Ascending aorta (tissue), 2 donors: ENCODE measurements around the gene LGI1. TPM values are rescaled to one million over a fixed set of nuclear protein-coding genes. Genes with fewer than 3 reads are reported as not detected.

Experiments used
- DNase-seq, 2 donors: peaks; one replicate each; pipeline ENCODE4 v3.0.0-alpha.2; 2019; ENCODE audit warnings: low spot score in 2 of 2
- H3K27ac ChIP-seq, 2 donors: fragments of 200-600 bp; sonication (generic); one replicate each; pipeline ENCODE4 v1.5.1; 2016 to 2017; ENCODE audit warnings: mild to moderate bottlenecking in 1 of 2
- H3K27me3 ChIP-seq: fragments of 200-600 bp; sonication (generic); one replicate; pipeline ENCODE4 v1.5.1; 2017
- H3K36me3 ChIP-seq, 2 donors: fragments of 200-600 bp; sonication (generic); one replicate each; pipeline ENCODE4 v1.5.1; 2016
- H3K4me1 ChIP-seq, 2 donors: fragments of 200-600 bp; sonication (generic); one replicate each; pipeline ENCODE4 v1.5.1; 2016 to 2017; ENCODE audit warnings: mild to moderate bottlenecking in 1 of 2
- H3K4me3 ChIP-seq, 2 donors: fragments of 200-600 bp; sonication (generic); one replicate each; pipeline ENCODE4 v1.5.1; 2016 to 2017; ENCODE audit warnings: mild to moderate bottlenecking in 1 of 2
- H3K9me3 ChIP-seq, 2 donors: fragments of 200-600 bp; sonication (generic); one replicate each; pipeline ENCODE4 v1.5.1; 2016
- intact Hi-C: fragments of 100-400 bp; cut with DNase I; formaldehyde crosslinking; loops from one replicate; pipeline ENCODE4 v1.15.1; 2023
- total RNA-seq: library from RNA; depleted of rRNA; stranded (reverse); fragments of >200 nt; gene quantifications from one replicate; pipeline ENCODE4 v1.1.0, GENCODE V29; 2016
- TF ChIP-seq, protein P1 (sequence below), 3 experiments: fragments of 200-600 bp in 2 of 3; fragments of 450-650 bp in 1 of 3; sonication (generic) in 2 of 3; IDR thresholded peaks; one replicate each; pipeline ENCODE4 v1.5.1; 2016 to 2019; ENCODE audit warnings: antibody characterized with exemption in 3 of 3, mild to moderate bottlenecking in 1 of 3, moderate library complexity in 1 of 3

The LGI1 gene
- total RNA-seq, 1 donor from 2014 or later = not detected

DNA sequence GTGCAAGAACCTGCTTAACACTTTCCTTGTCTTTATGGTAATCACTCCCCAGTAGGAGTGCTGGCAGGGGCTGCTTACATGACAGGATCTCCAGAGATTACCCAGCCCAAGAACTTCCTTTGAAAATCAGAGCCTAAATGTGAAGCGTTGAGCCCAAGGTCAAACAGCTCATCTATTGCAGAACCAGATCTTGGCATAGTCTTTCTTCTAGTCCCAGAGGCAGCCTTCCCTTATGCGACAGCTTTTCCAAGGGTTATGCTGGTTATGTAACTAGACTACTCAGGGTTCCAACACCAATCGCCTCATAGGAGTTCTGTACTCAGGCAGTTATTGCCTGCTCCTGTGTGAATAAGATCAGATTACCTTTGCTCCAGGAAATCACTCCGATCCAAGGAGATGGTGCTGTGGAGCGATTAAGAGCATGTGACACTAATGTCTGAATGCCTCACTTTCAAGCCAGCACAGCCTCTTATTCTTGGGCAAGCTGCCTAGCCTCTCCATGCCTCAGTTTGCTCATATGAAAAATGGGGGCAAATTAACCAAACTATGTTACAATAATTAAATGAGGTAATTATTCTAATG lies 8.4 kb upstream of the LGI1 start:
- H3K4me3 ChIP-seq = no peak overlapping the region
- no peaks in the 10 kb centered on the region for H3K27me3 ChIP-seq
- peaks cover 0 to 7% of the 10 kb centered on the region in 2 donors for H3K4me1 ChIP-seq
- H3K36me3 ChIP-seq = no peaks in the 10 kb centered on the region
- H3K27ac ChIP-seq = no peak overlapping the region
- no peaks in the 10 kb centered on the region for H3K9me3 ChIP-seq
- TF ChIP-seq, protein P1, sequence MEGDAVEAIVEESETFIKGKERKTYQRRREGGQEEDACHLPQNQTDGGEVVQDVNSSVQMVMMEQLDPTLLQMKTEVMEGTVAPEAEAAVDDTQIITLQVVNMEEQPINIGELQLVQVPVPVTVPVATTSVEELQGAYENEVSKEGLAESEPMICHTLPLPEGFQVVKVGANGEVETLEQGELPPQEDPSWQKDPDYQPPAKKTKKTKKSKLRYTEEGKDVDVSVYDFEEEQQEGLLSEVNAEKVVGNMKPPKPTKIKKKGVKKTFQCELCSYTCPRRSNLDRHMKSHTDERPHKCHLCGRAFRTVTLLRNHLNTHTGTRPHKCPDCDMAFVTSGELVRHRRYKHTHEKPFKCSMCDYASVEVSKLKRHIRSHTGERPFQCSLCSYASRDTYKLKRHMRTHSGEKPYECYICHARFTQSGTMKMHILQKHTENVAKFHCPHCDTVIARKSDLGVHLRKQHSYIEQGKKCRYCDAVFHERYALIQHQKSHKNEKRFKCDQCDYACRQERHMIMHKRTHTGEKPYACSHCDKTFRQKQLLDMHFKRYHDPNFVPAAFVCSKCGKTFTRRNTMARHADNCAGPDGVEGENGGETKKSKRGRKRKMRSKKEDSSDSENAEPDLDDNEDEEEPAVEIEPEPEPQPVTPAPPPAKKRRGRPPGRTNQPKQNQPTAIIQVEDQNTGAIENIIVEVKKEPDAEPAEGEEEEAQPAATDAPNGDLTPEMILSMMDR (IDR thresholded peaks at IDR 0.05) = no peak
- intact Hi-C loops = no loop called here
- DNase-seq = no peak

DNA sequence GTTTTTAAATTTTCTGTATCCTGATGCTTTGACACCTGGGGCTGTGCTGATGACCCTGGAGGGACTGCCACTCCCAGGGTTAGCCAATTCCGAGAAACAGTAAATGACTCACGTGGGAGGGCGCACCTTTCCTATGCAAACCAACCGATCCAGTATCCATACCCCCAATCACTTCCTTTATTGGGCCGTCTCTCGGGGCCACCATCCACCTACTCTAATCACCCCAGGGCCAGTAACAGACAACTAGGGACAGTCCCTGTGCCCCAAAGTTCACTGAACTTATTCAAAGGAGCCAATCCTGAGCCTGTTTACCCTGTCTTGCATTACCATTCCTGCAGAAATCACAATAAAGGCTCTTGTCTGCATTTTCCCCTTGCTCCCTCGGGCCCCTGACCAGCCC lies 6.6 kb upstream of the LGI1 start:
- Histone ChIP-seq H3K4me1 (peaks cover 0 to 7% of the 10 kb centered on the region in 2 donors), H3K9me3 (no peaks in the 10 kb centered on the region), H3K27ac (no peak overlapping the region), H3K27me3 (no peaks in the 10 kb centered on the region), H3K4me3 (no peak overlapping the region), H3K36me3 (no peaks in the 10 kb centered on the region)
- intact Hi-C loops = no loop called here
- no peak for DNase-seq
- TF ChIP-seq, protein P1 (IDR thresholded peaks at IDR 0.05) = no peak

DNA sequence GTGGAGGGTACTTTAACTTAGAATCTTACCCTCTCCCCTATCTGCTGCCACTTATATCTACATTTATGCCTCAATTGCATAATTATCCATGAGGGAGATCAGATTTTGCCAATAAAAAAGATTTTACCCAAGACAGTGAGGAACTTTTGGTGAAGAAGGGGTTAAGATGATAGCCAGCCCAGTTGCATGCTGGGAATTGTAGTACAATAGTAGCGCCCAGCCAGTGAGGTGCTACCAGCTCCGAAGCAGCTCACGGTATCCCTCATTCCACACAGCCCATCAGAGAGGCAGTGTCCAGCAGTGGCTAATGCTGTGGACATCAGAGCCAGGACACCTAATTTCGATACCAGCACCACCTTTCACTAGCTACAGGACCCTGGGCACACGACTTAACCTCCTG lies 5.9 kb upstream of the LGI1 start:
- no peak for DNase-seq
- H3K4me3 ChIP-seq = peak overlapping the region; percentile 6 to 49
- intact Hi-C loops = no loop called here
- H3K4me1 ChIP-seq = peaks cover 0 to 4% of the 10 kb centered on the region in 2 donors
- no peaks in the 10 kb centered on the region for H3K36me3 ChIP-seq
- H3K9me3 ChIP-seq = no peaks in the 10 kb centered on the region
- no peaks in the 10 kb centered on the region for H3K27me3 ChIP-seq
- TF ChIP-seq, protein P1 (IDR thresholded peaks at IDR 0.05) = no peak
- no peak overlapping the region for H3K27ac ChIP-seq

DNA sequence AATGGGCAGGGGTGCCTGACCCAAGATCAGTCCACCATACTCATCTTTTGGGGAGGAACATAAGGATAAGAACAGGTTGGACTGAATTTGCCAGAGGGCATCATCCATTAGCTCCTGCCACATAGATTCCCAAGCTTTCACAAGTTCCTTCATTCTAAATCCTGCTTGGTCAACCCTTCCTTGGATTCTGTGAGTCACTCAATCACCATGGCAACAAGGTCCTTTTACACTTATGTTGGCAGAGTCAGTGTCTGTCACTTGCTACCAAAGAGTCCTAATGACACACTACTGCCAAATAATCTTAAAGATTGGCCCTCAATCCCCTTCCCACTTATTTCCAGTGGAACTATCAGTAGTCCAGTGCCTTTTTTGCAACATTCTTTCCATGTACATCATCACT lies 5.0 kb upstream of the LGI1 start:
- no peak overlapping the region for H3K4me3 ChIP-seq
- H3K27me3 ChIP-seq = no peaks in the 10 kb centered on the region
- DNase-seq = no peak
- H3K27ac ChIP-seq = no peak overlapping the region
- TF ChIP-seq, protein P1 (IDR thresholded peaks at IDR 0.05) = no peak
- peaks cover 0 to under 1% of the 10 kb centered on the region in 2 donors for H3K4me1 ChIP-seq
- H3K36me3 ChIP-seq = no peaks in the 10 kb centered on the region
- intact Hi-C loops = no loop called here
- no peaks in the 10 kb centered on the region for H3K9me3 ChIP-seq

DNA sequence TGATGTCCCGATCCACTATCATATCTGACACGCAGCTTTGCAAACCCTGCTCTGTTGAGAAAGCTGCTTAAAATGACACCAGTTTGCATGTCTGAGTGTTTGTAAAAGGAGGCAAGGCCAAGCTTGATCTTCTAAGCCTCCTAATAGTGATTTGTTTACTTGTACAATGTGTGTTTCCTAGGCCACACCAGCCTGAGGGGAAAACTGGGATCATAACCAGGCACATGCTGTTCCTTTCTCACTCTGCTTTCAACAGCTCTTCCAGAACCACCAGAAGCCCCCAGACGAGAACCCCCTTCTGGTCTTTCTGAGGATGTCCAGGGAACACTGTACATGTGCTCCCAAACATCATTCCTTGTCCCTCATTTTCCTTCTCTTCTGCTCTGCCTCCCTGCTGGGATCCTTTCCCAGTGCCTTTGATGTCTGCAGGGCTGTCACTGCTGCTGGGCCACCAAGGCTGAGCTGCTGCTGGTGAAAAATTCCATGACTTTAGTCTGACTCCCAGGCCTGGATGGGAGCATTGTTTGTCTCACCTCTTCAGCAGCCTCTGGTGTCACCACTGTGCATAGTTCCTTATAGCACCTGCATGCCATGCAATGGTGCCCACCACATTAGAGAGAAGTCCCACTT lies 4.0 kb upstream of the LGI1 start:
- intact Hi-C loops = no loop called here
- TF ChIP-seq, protein P1 (IDR thresholded peaks at IDR 0.05) = no peak
- no peak overlapping the region for H3K27ac ChIP-seq
- DNase-seq = no peak
- no peaks in the 10 kb centered on the region for H3K36me3 ChIP-seq
- no peaks in the 10 kb centered on the region for H3K4me1 ChIP-seq
- H3K27me3 ChIP-seq = no peaks in the 10 kb centered on the region
- no peak overlapping the region for H3K4me3 ChIP-seq
- H3K9me3 ChIP-seq = no peaks in the 10 kb centered on the region
